ENCODE data around the gene SMU1.
"Not testable (repeated sequence)": the region's sequence is repeated elsewhere in the genome, so short reads cannot be mapped to it uniquely, and the experiment has no call there.

SMU1 gene

GRCh38 chr9:33105504-33105903 lies 29.0 kb upstream of the SMU1 start:
- no peak for DNase-seq

GRCh38 chr9:33104401-33104800 lies 27.9 kb upstream of the SMU1 start:
- DNase-seq, result no peak

- DNase-seq, result no peak
These were observed 27.2 kb upstream of the SMU1 start for GRCh38 chr9:33103501-33104281.

GRCh38 chr9:33102551-33103210 lies 26.2 kb upstream of the SMU1 start:
- no peak for DNase-seq

- DNase-seq, result no peak
These were observed 24.9 kb upstream of the SMU1 start for GRCh38 chr9:33101104-33101951.

GRCh38 chr9:33099754-33100153 lies 23.3 kb upstream of the SMU1 start:
- DNase-seq, result no peak

- no peak for DNase-seq
These were observed 20.7 kb upstream of the SMU1 start for GRCh38 chr9:33097192-33097591.

- no peak for DNase-seq
These were observed 16.2 kb upstream of the SMU1 start for GRCh38 chr9:33092634-33093033.

- not testable (repeated sequence) for DNase-seq
These were observed 9.2 kb upstream of the SMU1 start for GRCh38 chr9:33085672-33086071.

GRCh38 chr9:33082538-33083326 lies 6.3 kb upstream of the SMU1 start:
- no peak for DNase-seq

- no peak for DNase-seq
These were observed 5.7 kb upstream of the SMU1 start for GRCh38 chr9:33082128-33082527.

GRCh38 chr9:33081128-33081851 lies 4.8 kb upstream of the SMU1 start:
- DNase-seq, result peak; percentile 33 to 43

GRCh38 chr9:33080534-33080933 lies 4.1 kb upstream of the SMU1 start:
- DNase-seq, result no peak

- DNase-seq, result no peak
These were observed 7.5 kb downstream of the SMU1 start for GRCh38 chr9:33068991-33069390.

- no peak for DNase-seq
These were observed 11.1 kb downstream of the SMU1 start for GRCh38 chr9:33065157-33066076.

- DNase-seq, result no peak
These were observed 25.3 kb downstream of the SMU1 start for GRCh38 chr9:33051144-33051543.

- no peak for DNase-seq
These were observed 26.7 kb downstream of the SMU1 start for GRCh38 chr9:33049680-33050361.

- DNase-seq, result no peak
These were observed 28.4 kb downstream of the SMU1 start for GRCh38 chr9:33048054-33048465.

GRCh38 chr9:33046061-33046460 lies 30.4 kb downstream of the SMU1 start:
- no peak for DNase-seq

- DNase-seq, result no peak
These were observed 31.7 kb downstream of the SMU1 start for GRCh38 chr9:33044677-33045282.

Data from stimulated activated CD4-positive, alpha-beta T cell treated with anti-CD3 and anti-CD28 coated beads, Interleukin-2, amount 100 ng/mL, for 48 hours (primary cell).